ENCODE measurements around the gene B3GALT5. TPM values are rescaled to one million over a fixed set of nuclear protein-coding genes. Genes with fewer than 3 reads are reported as not detected.
A peak's percentile ranks its signal among the peaks of the same experiment; 100 is the strongest.

The B3GALT5 gene
- polyA plus RNA-seq, 2 of the 4 experiments (the other 2 are of a cell fraction), result 0.39 to 0.52 TPM

GRCh38 chr21:39631842-39632562, 19.3 kb downstream of the B3GALT5 start:
- WGBS (ENCODE audit: missing lambda C conversion rate), result 91% methylated on average over 10 of the region's 10 CpGs
- DNase-seq (ENCODE audit: low read depth in 1 of 2, low spot score in 1 of 2), result no peak
- Histone ChIP-seq H3K4me2 (peak overlapping the region; percentile 75), H3K4me1 (peaks cover 49% of the 10 kb centered on the region), H3K4me3 (no peak overlapping the region), H3K9me3 (no peaks in the 10 kb centered on the region), H3K27ac (peak overlapping the region; percentile 87 to 94)
- no peak for ATAC-seq
- no peak for TF ChIP-seq CHD2 (IDR thresholded peaks at IDR 0.05; ENCODE audit: low read length, partially characterized antibody)
- POLR2A ChIA-PET, result no interaction called here
- FAIRE-seq, result no peak
- CTCF ChIA-PET, result interaction anchor here (0.9 to 2.6 kb wide), 6 partner anchors 11 to 188 kb away, joined by 3 to 12 read pairs (median 4); no protein-coding TSS in a partner anchor

GRCh38 chr21:39632796-39633442, 20.2 kb downstream of the B3GALT5 start:
- peak in 1 of 2 experiments; percentile 36 for DNase-seq (ENCODE audit: low read depth in 1 of 2, low spot score in 1 of 2)
- no peak overlapping the region for H3K4me3 ChIP-seq
- ChIA-PET POLR2A (no interaction called here), CTCF (interaction anchor here (1.2 to 1.6 kb wide), 3 partner anchors 11 to 115 kb away, joined by 3 to 8 read pairs (median 3); no protein-coding TSS in a partner anchor)
- peak overlapping the region; percentile 87 to 94 for H3K27ac ChIP-seq
- H3K9me3 ChIP-seq, result no peaks in the 10 kb centered on the region
- TF ChIP-seq RFX5 (IDR thresholded peaks at IDR 0.05) (no peak), TFCP2L1 (CRISPR knock-in tag; IDR thresholded peaks at IDR 0.05) (no peak), ZC3H11A (IDR thresholded peaks at IDR 0.05) (no peak), FOSL2 (IDR thresholded peaks at IDR 0.05) (peak; percentile 42; the same call in 1 of the 2 replicates), FOSL2 (CRISPR knock-in tag; IDR thresholded peaks at IDR 0.05) (peak; percentile 81)
- FAIRE-seq, result no peak
- peak; percentile 52 to 55; a peak in 5 of 6 replicates for ATAC-seq
- WGBS (ENCODE audit: missing lambda C conversion rate), result 73% methylated on average over 1 of the region's 1 CpG
- H3K4me2 ChIP-seq, result peak overlapping the region; percentile 75
- H3K4me1 ChIP-seq, result peaks cover 57% of the 10 kb centered on the region

GRCh38 chr21:39633770-39634181, 21.0 kb downstream of the B3GALT5 start:
- ChIA-PET CTCF (interaction anchor here (1.2 to 1.6 kb wide), 3 partner anchors 10 to 115 kb away, joined by 3 to 8 read pairs (median 3); no protein-coding TSS in a partner anchor), POLR2A (interaction anchor here (0.5 kb wide), 1 partner anchor 248 kb away, joined by 3 read pairs; no protein-coding TSS in a partner anchor)
- Histone ChIP-seq H3K27ac (peak overlapping the region; percentile 87 to 94), H3K4me2 (peak overlapping the region; percentile 75), H3K9me3 (no peaks in the 10 kb centered on the region), H3K4me1 (peaks cover 65% of the 10 kb centered on the region), H3K4me3 (no peak overlapping the region)
- WGBS (ENCODE audit: missing lambda C conversion rate), result 2% methylated on average over 5 of the region's 5 CpGs
- ATAC-seq, result peak; percentile 94 to 96
- peak; percentile 72 to 77 for DNase-seq (ENCODE audit: low read depth in 1 of 2, low spot score in 1 of 2)
- TF ChIP-seq NPAS2 (CRISPR knock-in tag; IDR thresholded peaks at IDR 0.05; ENCODE audit: borderline replicate concordance) (no peak), JUN (IDR thresholded peaks at IDR 0.05) (peak; percentile 43 to 76; a peak in 2 of 5 replicates), HES2 (IDR thresholded peaks at IDR 0.05) (peak; percentile 55; the same call in 1 of the 2 replicates), KDM1A (IDR thresholded peaks at IDR 0.05; ENCODE audit: low read depth) (no peak), MAFK (IDR thresholded peaks at IDR 0.05; ENCODE audit: partially characterized antibody) (no peak), NR3C1 (IDR thresholded peaks at IDR 0.05) (no peak), ESRRA (IDR thresholded peaks at IDR 0.05; ENCODE audit: borderline replicate concordance, low read length) (no peak), MAX (IDR thresholded peaks at IDR 0.05) (0 out of 2 replicates have a peak, but pooled peaks have one; percentile 17), E2F6 (IDR thresholded peaks at IDR 0.05; ENCODE audit: borderline replicate concordance, low read depth) (no peak), EP300 (IDR thresholded peaks at IDR 0.05) (peak; percentile 71 to 83; a peak in 3 of 5 replicates), RAD21 (conservative IDR thresholded peaks at IDR 0.05 in 1 of 2, IDR thresholded peaks at IDR 0.05 in 1 of 2) (peak in 1 of 2 experiments; percentile 30; a peak in 2 of 5 replicates), SMC3 (IDR thresholded peaks at IDR 0.05) (0 out of 3 replicates have a peak, but pooled peaks have one; percentile 14), ZC3H11A (IDR thresholded peaks at IDR 0.05) (no peak), CEBPB (IDR thresholded peaks at IDR 0.05) (peak; percentile 59 to 79; a peak in 3 of 4 replicates), FOSL2 (IDR thresholded peaks at IDR 0.05) (peak; percentile 80), FOSL2 (CRISPR knock-in tag; IDR thresholded peaks at IDR 0.05) (peak; percentile 56), ELK1 (IDR thresholded peaks at IDR 0.05; ENCODE audit: low read depth, low read length) (no peak), RFX5 (IDR thresholded peaks at IDR 0.05) (no peak), GATA3 (IDR thresholded peaks at IDR 0.05; ENCODE audit: borderline replicate concordance) (peak; percentile 35; the same call in 1 of the 2 replicates), BCL3 (IDR thresholded peaks at IDR 0.05) (0 out of 3 replicates have a peak, but pooled peaks have one; percentile 13), JUNB (IDR thresholded peaks at IDR 0.05) (peak; percentile 79), FOXS1 (CRISPR knock-in tag; IDR thresholded peaks at IDR 0.05) (no peak)
- FAIRE-seq, result no peak
